Activated CD4-positive, CD25-positive, alpha-beta regulatory T cell treated with anti-CD3 and anti-CD28 coated beads, Interleukin-2, amount 50 U/mL, for 72 hours (primary cell): ENCODE measurements around the gene TBX18.

Source experiments
- DNase-seq: peaks from one replicate; pipeline ENCODE4 v3.0.0; 2021

The TBX18 gene

GRCh38 chr6:84764332-84765049 is at the start of gene TBX18:
Gene TBX18, minus strand, starts transcription at chr6:84764598. Its CDS starts 417 bp downstream, at chr6:84764181.
- no peak for DNase-seq

GRCh38 chr6:84811351-84811750 is 47.0 kb upstream of the TBX18 start:
- DNase-seq = no peak

- DNase-seq = no peak
Measured at GRCh38 chr6:84809455-84809854, 45.1 kb upstream of the TBX18 start.

- DNase-seq = no peak
Measured at GRCh38 chr6:84808491-84809061, 44.2 kb upstream of the TBX18 start.

GRCh38 chr6:84805145-84805544 is 40.7 kb upstream of the TBX18 start:
- no peak for DNase-seq

- no peak for DNase-seq
Measured at GRCh38 chr6:84804720-84805119, 40.3 kb upstream of the TBX18 start.

- DNase-seq = no peak
Measured at GRCh38 chr6:84801250-84801649, 36.9 kb upstream of the TBX18 start.

- no peak for DNase-seq
Measured at GRCh38 chr6:84798257-84798656, 33.9 kb upstream of the TBX18 start.

- no peak for DNase-seq
Measured at GRCh38 chr6:84796343-84796742, 31.9 kb upstream of the TBX18 start.

GRCh38 chr6:84791927-84792326 is 27.5 kb upstream of the TBX18 start:
- DNase-seq = no peak

GRCh38 chr6:84791233-84791632 is 26.8 kb upstream of the TBX18 start:
- DNase-seq = no peak

GRCh38 chr6:84789170-84789569 is 24.8 kb upstream of the TBX18 start:
- no peak for DNase-seq

- no peak for DNase-seq
Measured at GRCh38 chr6:84788689-84789088, 24.3 kb upstream of the TBX18 start.

GRCh38 chr6:84785671-84786070 is 21.3 kb upstream of the TBX18 start:
- DNase-seq = no peak

GRCh38 chr6:84779917-84780316 is 15.5 kb upstream of the TBX18 start:
- DNase-seq = no peak

GRCh38 chr6:84779380-84779779 is 15.0 kb upstream of the TBX18 start:
- no peak for DNase-seq

- DNase-seq = no peak
Measured at GRCh38 chr6:84777888-84778287, 13.5 kb upstream of the TBX18 start.

GRCh38 chr6:84776392-84776791 is 12.0 kb upstream of the TBX18 start:
- no peak for DNase-seq

GRCh38 chr6:84775751-84776150 is 11.4 kb upstream of the TBX18 start:
- DNase-seq = no peak

GRCh38 chr6:84774985-84775284 is 10.5 kb upstream of the TBX18 start:
- DNase-seq = no peak

- DNase-seq = no peak
Measured at GRCh38 chr6:84774157-84774984, 10.0 kb upstream of the TBX18 start.

- no peak for DNase-seq
Measured at GRCh38 chr6:84773431-84774156, 9.2 kb upstream of the TBX18 start.

- DNase-seq = no peak
Measured at GRCh38 chr6:84773133-84773430, 8.7 kb upstream of the TBX18 start.
